SU-DHL-6 (cell line): Measurements from ENCODE around the gene CDKN1A.

Experiments
- H2AFZ ChIP-seq: fragments of 200-600 bp; sonication (generic); 2 replicates; pipeline ENCODE4 v1.6.1; 2014; ENCODE audit warnings: low read depth, mild to moderate bottlenecking, moderate library complexity, mixed read lengths, antibody characterized with exemption, low read length; ENCODE audit not compliant: severe bottlenecking
- H3F3A ChIP-seq: fragments of 200-600 bp; shearing (Covaris generic); 2 replicates; pipeline ENCODE4 v1.6.0; 2016; ENCODE audit warnings: antibody characterized with exemption, mild to moderate bottlenecking; ENCODE audit not compliant: insufficient read depth
- H3K27ac ChIP-seq: fragments of 200-600 bp; sonication (generic); 2 replicates; pipeline ENCODE4 v1.5.1; 2016; ENCODE audit warnings: low read depth, mild to moderate bottlenecking, low read length, moderate library complexity, mixed read lengths
- H3K27me3 ChIP-seq: fragments of 200-600 bp; sonication (generic), shearing (Covaris generic); 2 replicates; pipeline ENCODE4 v1.6.0; 2014; ENCODE audit warnings: mild to moderate bottlenecking, low read length
- H3K36me3 ChIP-seq: fragments of 200-600 bp; sonication (generic); 2 replicates; pipeline ENCODE4 v1.6.1; 2014; ENCODE audit warnings: mild to moderate bottlenecking, low read length, mixed read lengths
- H3K4me2 ChIP-seq: fragments of 300-600, 200-600 bp; shearing (Covaris generic), sonication (generic); 2 replicates; pipeline ENCODE4 v1.6.0; 2014; ENCODE audit warnings: low read length, low read depth, mild to moderate bottlenecking; ENCODE audit not compliant: poor library complexity, severe bottlenecking
- H3K4me3 ChIP-seq: fragments of 200-600 bp; sonication (generic); 2 replicates; pipeline ENCODE4 v1.5.1; 2014; ENCODE audit warnings: antibody characterized with exemption, low read length, mild to moderate bottlenecking, mixed read lengths; ENCODE audit not compliant: insufficient read depth, poor library complexity, severe bottlenecking
- H3K79me2 ChIP-seq: fragments of 200-600 bp; sonication (generic); 2 replicates; pipeline ENCODE4 v1.6.1; 2014; ENCODE audit warnings: mild to moderate bottlenecking, low read length, moderate library complexity; ENCODE audit not compliant: insufficient read depth
- H3K9ac ChIP-seq: fragments of 200-600 bp; sonication (generic); 2 replicates; pipeline ENCODE4 v1.7.0; 2014; ENCODE audit warnings: mild to moderate bottlenecking, low read length
- H3K9me2 ChIP-seq: fragments of 200-600 bp; sonication (generic); replicated peaks from 2 replicates; pipeline ENCODE4 v1.6.1; 2014; ENCODE audit warnings: low read length; ENCODE audit not compliant: insufficient read depth
- H3K9me3 ChIP-seq: fragments of 200-600 bp; sonication (generic); 2 replicates; pipeline ENCODE4 v1.6.1; 2014; ENCODE audit warnings: low read length, mixed read lengths; ENCODE audit not compliant: insufficient read depth
- H4K20me1 ChIP-seq: fragments of 200-600 bp; sonication (generic); 2 replicates; pipeline ENCODE4 v1.6.1; 2014; ENCODE audit warnings: low read depth, mild to moderate bottlenecking, antibody characterized with exemption, low read length, moderate library complexity, mixed read lengths
- EZH2phosphoT487 ChIP-seq: fragments of 200-600 bp; sonication (generic), shearing (Covaris generic); conservative IDR thresholded peaks from 2 replicates; pipeline ENCODE4 v1.6.1; 2018; ENCODE audit warnings: mild to moderate bottlenecking, antibody characterized with exemption, low read length, moderate library complexity, mixed read lengths
- TF ChIP-seq, protein P1 (sequence below): fragments of 200-600 bp; sonication (generic); IDR thresholded peaks from one replicate; pipeline ENCODE4 v1.5.1; 2017; ENCODE audit warnings: antibody characterized with exemption, mild to moderate bottlenecking, low read length, moderate library complexity; ENCODE audit not compliant: insufficient read depth, poor library complexity, severe bottlenecking

CDKN1A gene

DNA sequence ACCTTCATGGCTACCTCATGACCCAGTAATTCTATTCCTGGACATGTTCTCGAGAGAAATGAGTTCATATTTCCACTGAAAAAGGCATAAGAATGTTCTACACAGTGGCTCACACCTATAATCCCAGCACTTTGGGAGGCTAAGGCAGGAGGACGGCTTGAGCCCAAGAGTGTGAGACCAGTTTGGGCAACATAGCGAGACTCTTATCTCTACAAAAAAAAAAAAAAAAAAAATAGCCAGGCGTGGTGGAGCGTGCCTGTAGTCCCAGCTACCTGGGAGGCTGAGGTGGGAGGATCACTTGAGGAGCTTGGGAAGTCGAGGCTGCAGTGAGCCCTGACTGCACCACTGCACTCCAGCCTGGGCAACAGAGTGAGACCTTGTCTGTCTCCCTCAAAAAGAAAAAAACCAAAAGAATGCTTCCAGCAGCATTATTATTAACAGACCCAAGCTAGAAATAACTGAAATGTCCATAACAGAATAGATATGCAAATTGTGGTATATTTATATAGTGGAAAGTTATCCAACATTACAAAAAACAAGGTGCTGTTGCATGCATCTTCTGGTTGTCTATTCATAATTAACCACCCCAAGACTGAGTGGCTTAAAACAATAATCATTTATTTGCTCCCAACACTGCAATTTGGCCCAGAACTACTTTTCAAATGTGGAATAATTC lies 9.7 kb downstream of the CDKN1A start:
- Histone ChIP-seq H3K36me3 (no peaks in the 10 kb centered on the region), H3K9me2 (no peaks in the 10 kb centered on the region), H3F3A (no peaks in the 10 kb centered on the region), H3K4me3 (no peak overlapping the region), H4K20me1 (no peaks in the 10 kb centered on the region), H3K9ac (no peak overlapping the region), H3K4me2 (no peak overlapping the region), H3K27me3 (no peaks in the 10 kb centered on the region), H2AFZ (no peak overlapping the region), H3K27ac (no peak overlapping the region), H3K9me3 (no peaks in the 10 kb centered on the region), H3K79me2 (no peaks in the 10 kb centered on the region)
- TF ChIP-seq, protein P1, sequence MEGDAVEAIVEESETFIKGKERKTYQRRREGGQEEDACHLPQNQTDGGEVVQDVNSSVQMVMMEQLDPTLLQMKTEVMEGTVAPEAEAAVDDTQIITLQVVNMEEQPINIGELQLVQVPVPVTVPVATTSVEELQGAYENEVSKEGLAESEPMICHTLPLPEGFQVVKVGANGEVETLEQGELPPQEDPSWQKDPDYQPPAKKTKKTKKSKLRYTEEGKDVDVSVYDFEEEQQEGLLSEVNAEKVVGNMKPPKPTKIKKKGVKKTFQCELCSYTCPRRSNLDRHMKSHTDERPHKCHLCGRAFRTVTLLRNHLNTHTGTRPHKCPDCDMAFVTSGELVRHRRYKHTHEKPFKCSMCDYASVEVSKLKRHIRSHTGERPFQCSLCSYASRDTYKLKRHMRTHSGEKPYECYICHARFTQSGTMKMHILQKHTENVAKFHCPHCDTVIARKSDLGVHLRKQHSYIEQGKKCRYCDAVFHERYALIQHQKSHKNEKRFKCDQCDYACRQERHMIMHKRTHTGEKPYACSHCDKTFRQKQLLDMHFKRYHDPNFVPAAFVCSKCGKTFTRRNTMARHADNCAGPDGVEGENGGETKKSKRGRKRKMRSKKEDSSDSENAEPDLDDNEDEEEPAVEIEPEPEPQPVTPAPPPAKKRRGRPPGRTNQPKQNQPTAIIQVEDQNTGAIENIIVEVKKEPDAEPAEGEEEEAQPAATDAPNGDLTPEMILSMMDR: no peak
- no peak for TF ChIP-seq EZH2phosphoT487

DNA sequence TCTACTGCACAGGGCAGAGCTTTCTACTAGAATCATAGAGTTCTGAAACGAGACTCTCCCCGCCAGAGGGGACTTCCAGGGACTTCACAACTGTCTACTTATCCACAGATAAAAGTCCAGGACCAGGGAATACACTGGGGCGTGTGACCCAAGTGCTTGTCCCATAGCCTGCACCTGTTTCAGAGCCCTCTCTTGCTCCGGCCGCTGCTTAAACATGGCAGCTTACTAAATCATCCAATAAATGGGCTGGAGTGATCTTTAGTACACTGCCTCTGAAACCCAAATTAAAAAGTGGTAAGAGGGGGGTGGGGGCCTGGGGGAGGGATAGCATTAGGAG lies 10.2 kb downstream of the CDKN1A start:
- Histone ChIP-seq H3K9me2 (no peaks in the 10 kb centered on the region), H3K79me2 (no peaks in the 10 kb centered on the region), H3F3A (no peaks in the 10 kb centered on the region), H3K9ac (no peak overlapping the region), H3K4me3 (no peak overlapping the region), H3K27ac (no peak overlapping the region), H3K36me3 (no peaks in the 10 kb centered on the region), H3K27me3 (no peaks in the 10 kb centered on the region), H2AFZ (no peak overlapping the region), H3K9me3 (no peaks in the 10 kb centered on the region), H4K20me1 (no peaks in the 10 kb centered on the region), H3K4me2 (no peak overlapping the region)
- TF ChIP-seq, protein P1: no peak
- TF ChIP-seq EZH2phosphoT487: no peak

DNA sequence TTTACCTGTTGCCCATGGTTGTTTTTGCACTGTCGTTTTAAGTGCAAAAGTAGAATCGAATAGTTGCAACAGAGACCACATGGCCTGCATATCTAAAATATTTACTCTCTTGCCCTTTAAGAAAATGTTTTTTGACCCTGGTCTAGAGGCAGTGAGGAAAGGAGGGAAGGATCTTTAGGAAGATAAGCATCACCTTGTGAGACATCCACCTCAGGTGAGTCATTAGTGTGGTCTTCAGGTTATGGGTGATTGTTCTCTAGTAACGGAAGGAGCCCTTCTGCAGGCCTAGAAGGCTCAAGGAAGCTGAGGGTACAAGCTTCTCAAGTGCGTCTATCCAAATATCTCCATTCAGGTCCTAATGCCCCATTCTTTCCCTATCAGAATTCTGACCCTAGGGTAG lies 12.5 kb downstream of the CDKN1A start:
- Histone ChIP-seq H3K36me3 (no peaks in the 10 kb centered on the region), H3K9me2 (no peaks in the 10 kb centered on the region), H4K20me1 (no peaks in the 10 kb centered on the region), H3K27ac (no peak overlapping the region), H3K27me3 (no peaks in the 10 kb centered on the region), H3K9ac (no peak overlapping the region), H3F3A (no peaks in the 10 kb centered on the region), H3K9me3 (no peaks in the 10 kb centered on the region), H3K79me2 (no peaks in the 10 kb centered on the region), H2AFZ (no peak overlapping the region), H3K4me2 (no peak overlapping the region), H3K4me3 (no peak overlapping the region)
- TF ChIP-seq EZH2phosphoT487: no peak
- TF ChIP-seq, protein P1: no peak
